Hematopoietic multipotent progenitor cell treated with erythropoietin and hydrocortisone succinate and interleukin-3 and kit ligand, for 4 days (in vitro differentiated cells): Measurements from ENCODE around the gene RNF13.
"Not testable (repeated sequence)": the region's sequence is repeated elsewhere in the genome, so short reads cannot be mapped to it uniquely, and the experiment has no call there.

Experiments used
- DNase-seq: peaks from one replicate; pipeline ENCODE4 v3.0.0-alpha.2; 2015

RNF13 gene

DNA sequence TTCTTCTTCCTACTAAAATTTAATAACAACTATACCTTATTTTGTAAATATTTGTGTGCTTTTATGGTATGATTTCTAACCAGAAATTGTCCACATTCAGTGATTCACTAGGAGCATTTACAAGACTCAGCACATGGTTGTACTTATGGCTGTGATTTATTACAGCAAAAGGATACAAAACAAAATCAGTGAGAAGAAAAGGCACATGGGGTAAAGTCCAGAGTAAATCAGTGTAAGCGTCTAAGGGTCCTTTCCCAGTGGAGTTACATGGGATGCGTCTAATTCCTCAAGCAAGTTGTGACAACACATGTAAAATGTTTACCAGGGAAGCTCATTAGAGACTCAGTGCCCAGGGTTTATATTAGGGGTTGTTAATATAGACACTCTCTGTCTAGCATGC is 31.1 kb downstream of the RNF13 start:
- DNase-seq: no peak

DNA sequence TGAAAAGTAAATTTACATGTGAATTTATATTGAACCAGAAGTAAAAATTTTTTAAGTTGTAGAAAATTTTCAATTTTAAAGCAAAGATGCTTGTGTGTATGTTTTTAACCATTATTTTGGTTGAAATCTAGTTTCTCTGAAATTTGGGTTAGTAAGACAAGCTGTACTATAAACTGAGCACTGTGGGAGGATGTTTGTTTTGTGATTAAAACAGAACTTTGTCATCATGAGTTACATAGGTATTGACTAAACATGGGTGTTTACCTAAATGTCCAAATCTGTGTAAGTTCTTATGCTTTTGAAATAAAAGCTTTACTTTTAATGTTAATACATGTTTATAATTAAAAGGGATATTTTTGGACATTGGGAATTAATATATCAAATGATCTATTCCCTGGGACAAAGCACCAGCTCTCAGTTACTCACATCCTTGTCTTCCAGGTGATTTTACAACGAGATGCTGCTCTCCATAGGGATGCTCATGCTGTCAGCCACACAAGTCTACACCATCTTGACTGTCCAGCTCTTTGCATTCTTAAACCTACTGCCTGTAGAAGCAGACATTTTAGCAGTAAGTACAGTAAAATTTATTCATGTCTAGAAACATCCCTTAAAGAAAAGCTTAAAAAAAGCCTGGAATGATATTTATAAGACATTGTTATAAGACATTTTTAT is 32.7 kb downstream of the RNF13 start:
- no peak for DNase-seq

DNA sequence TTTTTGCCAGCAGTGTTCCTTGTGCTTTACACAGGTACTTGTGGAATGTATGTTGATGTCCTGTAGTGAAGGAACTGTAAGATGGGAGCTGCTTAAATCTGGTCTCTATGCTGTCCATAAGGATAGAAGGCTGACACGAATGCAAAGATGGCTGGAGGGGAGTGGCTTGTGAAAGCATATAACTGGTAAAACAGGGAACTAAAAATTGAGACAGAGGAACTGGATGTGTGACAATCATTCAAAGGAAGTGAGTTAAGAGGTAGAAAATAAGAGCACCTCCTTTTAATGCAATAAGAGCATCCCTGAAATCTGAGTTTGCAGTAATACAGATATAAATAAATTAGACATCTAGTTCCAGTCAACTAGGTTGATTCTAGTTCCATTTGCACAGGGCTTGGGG is 35.2 kb downstream of the RNF13 start:
- peak; percentile 45 for DNase-seq

DNA sequence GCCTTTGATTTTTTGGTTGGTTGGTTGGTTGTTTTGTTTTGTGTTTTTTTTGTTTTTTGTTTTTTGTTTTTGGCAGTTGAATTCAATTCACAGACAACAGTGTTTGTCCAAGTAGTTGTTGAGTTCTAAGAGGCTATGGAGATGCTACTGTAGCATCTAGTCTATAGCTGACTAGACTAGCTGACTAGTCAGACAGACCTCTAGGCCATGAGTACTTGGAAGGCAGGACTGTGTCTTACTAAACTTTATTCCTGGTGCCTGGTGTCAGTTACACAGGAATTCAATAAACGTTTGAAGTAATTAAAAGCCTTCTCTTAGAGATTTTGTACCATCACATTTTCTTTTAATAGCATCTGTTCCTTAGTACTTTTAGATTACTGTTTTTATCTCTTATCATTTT is 35.7 kb downstream of the RNF13 start:
- no peak for DNase-seq

DNA sequence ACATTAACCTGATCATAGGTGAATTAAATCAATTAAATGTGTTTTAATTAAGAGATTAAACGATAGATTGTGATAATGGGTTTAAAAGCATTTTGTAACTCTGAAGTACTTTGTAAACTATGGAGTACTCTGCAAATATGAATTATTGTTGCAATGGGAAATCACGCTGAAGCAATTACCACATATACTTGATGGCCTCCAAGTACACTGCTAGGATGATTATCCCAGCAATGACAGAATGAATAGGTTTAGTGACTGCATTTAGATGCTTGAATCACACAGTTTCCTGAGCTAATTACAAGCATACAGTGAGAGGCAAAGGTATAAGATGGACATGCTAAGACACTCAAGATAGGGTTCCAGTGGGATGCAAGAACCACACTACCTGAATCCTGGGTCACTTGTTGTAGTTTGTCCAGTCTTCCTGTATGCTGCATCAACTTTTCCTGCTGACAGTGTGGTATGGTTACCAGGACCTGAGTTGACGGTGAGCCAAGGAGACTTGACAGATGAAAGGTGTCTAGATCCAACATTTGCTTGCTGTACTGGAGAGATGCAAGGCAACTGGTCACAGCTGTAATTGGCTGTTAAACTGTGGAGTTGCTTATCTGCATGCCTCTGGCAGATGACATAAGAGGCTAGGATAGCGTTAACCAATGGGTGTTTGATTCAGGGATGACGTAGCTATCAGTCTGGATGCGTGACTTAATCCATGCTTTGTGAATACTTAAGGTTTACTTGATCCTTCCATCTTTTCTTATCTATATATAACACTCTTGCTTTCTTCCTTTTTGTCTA is 38.0 kb downstream of the RNF13 start:
- peak; percentile 65 for DNase-seq

DNA sequence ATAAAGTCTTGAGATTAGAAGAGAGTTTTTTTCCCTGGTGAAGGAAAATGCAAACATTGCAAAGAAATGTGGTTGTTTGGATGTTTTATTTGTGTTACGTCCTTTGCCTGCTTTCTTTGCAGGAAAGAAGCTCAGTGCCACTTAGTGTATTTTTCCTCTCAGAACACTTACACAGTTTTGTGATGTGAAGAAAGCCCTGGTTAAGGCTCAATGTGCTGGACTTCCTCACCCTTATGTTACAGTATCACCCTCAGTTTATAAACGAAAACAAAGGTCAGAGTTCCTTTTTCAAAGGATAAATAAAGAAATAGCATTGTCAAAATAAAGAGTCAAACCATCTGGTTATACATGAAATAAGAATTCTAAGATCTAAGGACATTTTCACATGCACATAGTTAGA is 45.9 kb downstream of the RNF13 start:
- no peak for DNase-seq

DNA sequence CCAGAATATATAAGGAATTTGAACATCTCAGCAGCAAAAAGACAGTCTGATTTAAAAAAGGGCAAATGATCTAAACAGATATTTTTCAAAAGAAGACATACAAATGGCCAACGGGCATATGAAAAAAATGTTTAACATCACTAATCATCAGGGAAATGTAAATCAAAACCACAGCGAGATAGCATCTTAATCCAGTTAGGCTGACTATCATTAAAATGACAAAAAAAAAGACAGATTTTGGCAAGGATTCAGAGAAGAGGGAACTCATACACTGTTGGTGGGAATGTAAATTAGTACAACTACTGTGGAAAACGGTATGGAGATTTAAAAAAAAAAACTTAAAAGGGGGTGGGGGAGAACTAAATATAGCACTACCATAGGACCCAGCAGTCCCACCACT is 47.9 kb downstream of the RNF13 start:
- no peak for DNase-seq

DNA sequence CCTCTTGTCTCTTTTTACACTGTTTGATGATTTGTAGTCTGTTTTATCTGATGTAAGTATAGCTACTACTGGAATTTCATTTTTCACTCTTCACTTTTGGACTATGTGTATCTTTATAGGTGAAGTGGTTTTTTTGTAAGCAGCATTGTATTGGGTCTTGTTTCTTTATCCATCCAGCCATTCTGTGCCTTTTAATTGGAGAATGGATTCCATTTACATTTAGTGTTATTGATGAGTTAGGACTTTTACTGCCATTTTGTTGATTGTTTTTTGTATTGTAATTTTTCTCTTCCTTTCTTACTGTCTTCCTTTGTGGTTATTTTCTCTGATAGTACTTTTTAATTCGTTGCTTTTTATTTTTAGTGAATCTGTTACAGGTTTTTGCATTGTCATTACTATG is 54.5 kb downstream of the RNF13 start:
- DNase-seq: no peak

DNA sequence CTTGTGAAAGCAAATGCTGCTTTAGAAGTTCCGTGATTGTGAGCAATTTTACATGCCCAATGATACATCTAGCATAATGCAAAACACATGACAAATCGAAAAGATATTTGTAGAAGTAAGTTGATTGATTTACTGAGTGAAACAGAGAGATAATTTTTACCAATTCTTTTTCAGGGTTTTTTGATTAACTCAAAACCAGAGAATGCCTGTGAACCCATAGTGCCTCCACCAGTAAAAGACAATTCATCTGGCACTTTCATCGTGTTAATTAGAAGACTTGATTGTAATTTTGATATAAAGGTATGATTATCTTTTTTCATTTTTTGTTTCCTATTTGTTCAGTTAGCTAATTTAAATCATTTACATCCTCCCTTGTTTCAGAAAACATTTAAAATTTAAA is 58.8 kb downstream of the RNF13 start:
- no peak for DNase-seq

DNA sequence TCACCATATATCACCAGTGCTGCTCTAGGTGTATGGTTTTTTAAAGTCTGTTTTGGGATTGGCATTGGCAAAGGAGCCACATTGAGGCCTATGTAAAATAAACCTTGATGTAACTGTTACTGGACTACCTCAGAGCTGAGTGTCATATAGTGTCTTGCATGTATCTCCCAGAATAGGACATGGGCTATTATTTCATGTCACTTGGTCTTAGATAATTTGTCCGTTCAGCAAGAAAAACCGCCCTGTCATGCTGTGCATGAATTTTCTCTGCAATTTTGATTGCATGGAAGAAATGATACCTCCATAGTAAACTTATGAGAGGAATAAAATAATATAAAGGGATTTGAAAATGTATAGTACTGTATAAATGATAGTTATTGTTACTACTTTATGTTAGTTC is 59.6 kb downstream of the RNF13 start:
- no peak for DNase-seq

DNA sequence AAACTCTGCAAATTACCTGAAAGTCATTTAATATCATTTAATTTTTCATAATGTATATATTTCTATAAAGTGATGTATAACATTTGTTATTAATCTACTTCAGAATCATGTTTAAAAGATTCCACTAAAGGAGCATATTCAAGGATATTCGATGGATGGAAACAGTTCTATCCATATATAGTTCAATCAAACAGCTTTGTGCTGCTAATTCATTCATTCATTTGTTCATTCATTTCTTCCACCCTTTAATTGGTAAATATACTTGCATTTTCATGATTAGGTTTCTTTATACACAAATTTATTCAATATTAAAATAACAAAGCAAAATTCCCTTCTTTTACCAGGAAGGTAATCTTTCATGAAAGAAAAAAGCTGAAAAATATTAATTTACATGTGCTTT is 64.7 kb downstream of the RNF13 start:
- DNase-seq: no peak

DNA sequence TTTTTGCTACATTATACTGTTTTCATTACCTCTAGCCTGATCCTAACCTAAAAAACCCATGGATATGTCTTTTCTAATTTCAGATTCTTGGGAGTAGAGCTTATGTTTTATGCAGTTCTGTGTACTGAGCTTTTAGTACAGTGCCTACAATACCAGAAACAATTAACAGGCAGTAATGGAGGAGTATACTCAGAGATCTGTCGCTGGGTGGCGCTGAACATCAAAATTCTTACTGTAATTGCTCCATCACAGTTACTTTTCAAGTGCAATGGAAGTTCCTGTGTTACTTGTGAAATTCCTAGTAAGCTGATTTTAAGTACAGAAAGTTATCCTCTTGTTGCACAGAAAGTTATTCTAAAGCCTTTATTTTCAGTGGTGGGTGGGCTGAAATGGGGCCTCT is 66.9 kb downstream of the RNF13 start:
- DNase-seq: peak; percentile 74

DNA sequence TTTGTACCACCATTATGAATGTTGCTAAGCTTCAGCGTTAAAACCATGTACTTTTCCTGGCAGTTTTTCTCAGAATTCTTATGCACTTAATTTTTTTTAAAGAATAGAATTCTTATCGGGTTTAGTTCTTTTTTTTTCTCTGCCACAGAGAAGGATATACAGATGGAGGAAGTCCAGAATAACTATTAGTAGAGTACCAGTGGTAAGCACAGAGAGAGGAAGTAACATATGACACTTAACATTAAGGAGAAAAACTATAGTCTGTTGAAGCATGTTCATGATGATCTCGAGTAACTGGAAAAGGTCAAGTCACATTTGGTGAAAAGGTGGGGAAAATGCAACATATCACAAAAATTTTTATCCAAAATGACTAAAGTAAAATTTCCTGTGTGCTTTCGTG is 68.9 kb downstream of the RNF13 start:
- peak; percentile 48 for DNase-seq

DNA sequence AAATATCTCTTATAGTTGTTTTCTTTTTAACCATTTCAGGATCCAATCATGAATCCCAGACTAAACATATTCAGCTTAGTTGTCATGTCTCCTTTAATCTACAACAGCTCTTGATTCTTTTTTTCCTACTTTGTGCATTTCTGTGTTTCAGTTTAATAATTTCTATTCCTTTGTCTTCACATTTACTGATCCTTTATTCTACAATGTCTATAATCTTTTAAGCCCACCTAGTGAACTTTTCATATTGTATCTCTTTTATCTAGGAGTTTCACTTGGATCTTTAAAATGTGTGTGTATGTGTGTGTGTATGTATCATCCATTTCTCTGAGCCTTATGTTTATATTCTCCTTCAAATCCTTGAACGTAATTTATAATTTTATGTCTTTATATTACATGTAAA is 70.1 kb downstream of the RNF13 start:
- DNase-seq: no peak

DNA sequence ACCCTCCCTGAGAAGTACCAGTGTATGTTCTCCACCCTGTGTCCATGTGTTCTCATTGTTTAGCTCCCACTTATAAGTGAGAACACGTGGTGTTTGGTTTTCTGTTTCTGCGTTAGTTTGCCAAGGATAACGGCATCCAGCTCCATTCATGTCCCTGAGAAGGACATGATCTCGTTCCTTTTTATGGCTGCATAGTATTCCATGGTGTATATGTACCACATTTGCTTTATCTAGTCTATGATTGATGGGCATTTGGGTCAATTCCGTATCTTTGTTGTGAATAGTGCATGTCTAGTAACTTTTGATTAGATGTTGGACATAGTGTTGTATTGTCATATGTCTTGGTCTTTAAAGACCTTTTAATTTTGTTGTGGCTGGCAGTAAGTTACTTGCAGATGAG is 70.8 kb downstream of the RNF13 start:
- not testable (repeated sequence) for DNase-seq

DNA sequence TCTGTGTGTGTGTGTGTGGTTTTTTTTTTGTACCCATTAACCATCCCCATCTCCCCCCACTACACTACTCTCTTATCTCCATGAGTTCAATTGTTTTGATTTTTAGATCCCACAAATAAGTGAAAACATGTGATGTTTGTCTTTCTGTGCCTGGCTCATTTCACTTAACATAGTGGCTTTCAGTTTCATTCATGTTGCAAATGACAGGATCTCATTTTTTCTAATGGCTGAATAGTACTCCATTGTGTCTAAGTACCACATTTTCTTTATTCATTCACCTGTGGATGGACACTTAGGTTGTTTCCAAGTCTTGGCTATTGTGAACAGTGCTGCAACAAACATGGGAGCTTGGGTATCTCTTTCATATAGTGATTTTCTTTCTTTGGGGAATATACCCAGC is 71.8 kb downstream of the RNF13 start:
- not testable (repeated sequence) for DNase-seq

DNA sequence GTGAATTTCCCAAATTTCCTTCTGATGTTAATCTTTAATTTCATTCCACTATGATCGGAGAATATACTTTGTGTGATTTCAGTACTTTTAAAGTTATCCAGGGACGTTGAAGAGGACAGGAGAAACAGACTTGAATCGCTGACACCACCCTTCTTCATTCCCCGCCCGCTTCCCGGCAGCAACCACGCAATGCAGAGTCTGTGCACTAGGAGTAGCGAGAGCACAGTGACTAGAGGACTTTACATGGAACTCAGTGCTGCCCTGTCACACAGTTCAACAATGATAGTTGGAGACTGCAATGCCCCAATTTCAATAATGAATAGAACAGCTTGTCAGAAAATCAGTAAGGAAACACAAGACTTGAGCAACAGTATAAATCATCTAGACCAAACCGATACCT is 73.9 kb downstream of the RNF13 start:
- peak; percentile 28 for DNase-seq

DNA sequence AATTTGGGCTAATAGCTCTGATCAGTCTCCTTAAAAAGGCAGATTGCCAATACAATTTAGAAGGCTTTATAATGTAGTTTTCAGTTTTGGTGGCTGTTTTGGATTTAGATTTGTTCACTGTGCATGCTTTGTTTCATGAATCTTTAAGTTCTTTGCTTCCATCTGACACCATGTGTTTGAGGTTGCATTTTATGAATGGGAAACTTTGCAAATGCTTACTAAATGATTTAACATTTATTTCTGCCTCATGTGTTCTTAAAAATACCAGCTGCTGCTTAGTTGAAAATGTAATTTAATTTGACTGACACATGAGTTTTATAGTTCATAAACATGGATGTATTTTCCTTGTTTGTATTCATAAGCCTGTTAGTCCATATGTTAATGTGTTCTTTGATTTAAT is 78.6 kb downstream of the RNF13 start:
- no peak for DNase-seq

DNA sequence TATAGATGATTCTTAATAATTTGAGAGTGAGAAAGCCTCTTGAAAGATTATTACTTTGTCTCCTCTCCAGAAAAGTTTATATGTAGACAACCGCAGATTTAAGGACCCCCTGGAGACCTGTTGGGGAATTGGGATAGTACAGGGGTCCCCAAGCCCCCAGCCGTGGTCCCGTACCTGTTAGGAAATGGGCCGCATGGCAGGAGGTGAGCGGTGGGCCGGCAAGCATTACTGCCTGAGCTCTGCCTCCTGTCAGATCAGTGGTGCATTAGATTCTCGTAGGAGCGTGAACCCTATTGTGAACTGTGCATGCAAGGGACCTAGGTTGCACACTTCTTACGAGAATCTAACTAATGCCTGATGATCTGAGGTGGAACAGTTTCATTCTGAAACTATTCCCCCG is 79.4 kb downstream of the RNF13 start:
- no peak for DNase-seq

DNA sequence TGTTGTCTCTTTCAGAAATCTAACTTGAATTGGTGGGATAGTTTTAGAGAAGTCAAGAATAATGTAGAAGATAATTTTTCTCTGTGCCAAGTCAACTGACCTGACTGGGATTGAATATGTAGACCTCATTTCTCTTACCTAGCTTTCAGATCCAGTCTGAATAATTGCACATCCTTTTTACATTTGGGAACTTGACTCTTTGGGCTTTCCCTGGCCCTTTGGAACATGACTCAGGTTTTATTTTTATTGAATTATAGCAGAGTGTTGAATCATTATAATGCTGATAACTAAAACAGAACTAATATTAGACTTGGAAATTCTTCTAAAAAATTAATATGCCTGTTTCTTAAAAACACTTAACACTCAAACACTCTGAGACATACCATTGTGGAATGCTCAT is 81.2 kb downstream of the RNF13 start:
- no peak for DNase-seq

DNA sequence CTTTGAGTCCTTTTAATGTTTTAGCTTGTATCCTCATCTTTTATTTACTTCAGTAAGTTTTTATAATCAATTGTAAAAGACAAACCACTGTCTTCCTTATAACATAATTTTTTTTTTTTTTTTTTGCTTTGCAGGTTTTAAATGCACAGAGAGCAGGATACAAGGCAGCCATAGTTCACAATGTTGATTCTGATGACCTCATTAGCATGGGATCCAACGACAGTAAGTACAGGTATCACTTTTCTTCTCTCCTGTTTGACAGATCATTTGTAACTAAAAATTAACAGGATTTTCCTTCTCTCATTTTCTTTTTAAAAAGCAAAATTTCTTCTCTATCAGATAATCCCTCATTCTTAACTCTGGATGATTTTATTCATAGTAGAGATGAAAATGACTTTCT is 82.3 kb downstream of the RNF13 start:
- DNase-seq: no peak

DNA sequence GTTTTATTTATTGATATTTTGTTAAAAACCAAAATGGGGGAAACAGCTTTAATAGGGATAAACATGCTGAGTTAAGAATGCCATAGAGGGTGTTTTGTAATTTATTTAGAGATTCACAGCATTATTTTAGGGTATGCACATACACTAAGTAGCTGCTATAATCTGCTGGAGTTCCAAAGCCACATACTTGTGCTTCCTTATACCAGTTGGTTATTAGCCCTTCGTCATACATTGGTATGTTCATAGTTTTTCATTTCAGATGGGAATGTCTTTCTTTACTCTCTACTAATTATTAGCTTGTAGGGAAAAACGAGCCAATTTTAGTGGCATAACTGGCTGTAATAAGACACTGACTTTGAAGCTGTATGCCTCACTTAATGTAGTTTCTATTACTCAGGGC is 82.8 kb downstream of the RNF13 start:
- no peak for DNase-seq

DNA sequence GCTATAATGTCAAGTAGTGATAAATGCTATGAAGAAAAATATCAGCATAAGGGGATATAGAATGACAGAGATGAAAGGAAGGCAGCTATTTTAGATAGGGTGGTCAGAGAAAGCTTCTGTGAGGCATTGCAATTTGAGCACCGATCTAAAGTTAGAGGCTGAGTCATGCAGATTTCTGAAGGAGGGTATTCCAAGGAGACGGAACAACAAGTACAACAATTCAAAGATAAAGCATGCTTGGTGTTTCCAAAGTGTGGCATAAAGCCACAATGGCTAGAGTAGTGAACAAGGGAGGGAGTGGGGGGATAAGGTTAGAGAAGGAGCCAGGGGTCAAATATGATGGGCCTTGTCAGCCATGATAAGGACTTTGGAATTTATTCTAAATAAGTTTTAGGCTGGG is 85.8 kb downstream of the RNF13 start:
- DNase-seq: no peak

DNA sequence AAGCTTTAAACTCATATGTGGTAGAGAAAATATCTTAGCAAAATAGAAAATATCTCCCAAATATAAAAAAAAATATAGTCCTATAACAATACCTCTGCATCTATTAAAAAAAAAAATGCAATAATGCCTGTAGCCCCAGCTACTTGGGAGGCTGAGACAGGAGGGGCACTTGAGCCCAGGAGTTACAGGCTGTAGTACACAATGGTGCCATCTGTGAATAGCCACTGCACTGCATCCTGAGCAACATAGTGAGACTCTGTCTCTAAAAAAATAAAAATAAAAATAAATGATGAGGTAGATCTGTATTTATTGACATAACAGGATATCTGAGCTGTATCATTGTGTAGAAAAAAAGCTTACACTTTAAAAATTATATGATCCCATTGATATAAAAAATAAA is 87.3 kb downstream of the RNF13 start:
- DNase-seq: no peak

DNA sequence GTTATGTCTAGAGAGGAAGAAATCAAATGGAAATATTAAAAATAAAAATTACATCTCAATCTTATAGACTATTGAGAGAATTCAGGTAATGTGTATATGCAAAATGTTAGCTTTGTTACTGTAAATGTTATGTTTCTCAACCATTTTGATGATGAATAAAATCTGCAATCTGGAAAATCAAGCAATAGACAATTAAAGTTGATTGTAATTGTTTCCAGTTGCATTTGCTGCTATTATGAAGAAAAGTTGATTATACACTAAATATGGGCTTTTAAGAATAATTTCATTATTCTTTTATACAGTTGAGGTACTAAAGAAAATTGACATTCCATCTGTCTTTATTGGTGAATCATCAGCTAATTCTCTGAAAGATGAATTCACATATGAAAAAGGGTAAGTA is 88.8 kb downstream of the RNF13 start:
- DNase-seq: no peak
